ENCODE measurements around the gene CASKIN1.

- TF ChIP-seq GATA3 (IDR thresholded peaks at IDR 0.05; ENCODE audit: low read depth, low read length): no peak
- TF ChIP-seq GATA2 (IDR thresholded peaks at IDR 0.05; ENCODE audit: low read depth, low read length): no peak
These were observed 38.8 kb upstream of the CASKIN1 start for GRCh38 chr16:2235234-2235651.

All from SH-SY5Y (cell line).